ENCODE measurements around the gene ATP2A1.

The ATP2A1 gene

GRCh38 chr16:28873543-28874201 is 4.6 kb upstream of the ATP2A1 start:
- Histone ChIP-seq H3K9me3 (replicated peaks; ENCODE audit: insufficient read depth, low read length) (no peaks in the 10 kb centered on the region), H2AFZ (ENCODE audit: low read length) (no peak overlapping the region), H3F3A (ENCODE audit: insufficient read depth, low read length) (no peaks in the 10 kb centered on the region), H3K27me3 (replicated peaks; ENCODE audit: insufficient read depth, low read length) (no peaks in the 10 kb centered on the region), H3K9ac (ENCODE audit: low read length) (no peak overlapping the region), H3K9me2 (replicated peaks; ENCODE audit: insufficient read depth, low read length) (no peaks in the 10 kb centered on the region), H4K20me1 (ENCODE audit: insufficient read depth, low read length) (no peaks in the 10 kb centered on the region), H3K4me3 (ENCODE audit: low read length) (no peak overlapping the region), H3K4me1 (ENCODE audit: low read length) (no peaks in the 10 kb centered on the region), H3K4me2 (ENCODE audit: low read depth, low read length) (no peak overlapping the region), H3K36me3 (replicated peaks; ENCODE audit: insufficient read depth, low read length) (no peaks in the 10 kb centered on the region), H3K27ac (ENCODE audit: low read length) (no peak overlapping the region), H3K79me2 (ENCODE audit: low read length) (no peaks in the 10 kb centered on the region; the same call in 1 of the 2 replicates)
- DNase-seq = peak; percentile 21
- TF ChIP-seq EZH2phosphoT487 (IDR thresholded peaks at IDR 0.05; ENCODE audit: low read length) (no peak), CTCF (IDR thresholded peaks at IDR 0.05; ENCODE audit: low read length) (peak; percentile 71)

DNA sequence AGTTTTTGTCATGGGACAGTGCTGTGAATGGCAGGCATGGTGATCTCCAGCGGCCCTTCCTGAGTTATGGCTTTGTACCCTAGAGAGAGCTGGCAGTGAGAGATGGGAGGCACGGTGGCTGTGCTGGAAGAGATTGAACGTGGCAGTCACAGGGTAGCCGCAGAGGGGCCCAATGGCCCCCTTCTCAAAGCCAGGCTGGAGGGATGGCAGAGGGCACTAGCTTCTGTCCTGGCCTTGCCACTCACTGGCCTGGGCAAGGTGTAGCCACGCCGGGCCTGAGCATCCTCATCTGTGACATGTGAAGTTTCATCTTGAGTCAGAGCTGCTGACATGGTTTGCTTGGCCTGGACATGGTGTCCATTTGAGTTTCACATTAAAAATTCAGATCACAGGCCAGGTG is 3.9 kb upstream of the ATP2A1 start:
- Histone ChIP-seq H3K4me1 (ENCODE audit: low read length) (no peaks in the 10 kb centered on the region), H3F3A (ENCODE audit: insufficient read depth, low read length) (no peaks in the 10 kb centered on the region), H3K79me2 (ENCODE audit: low read length) (no peaks in the 10 kb centered on the region), H2AFZ (ENCODE audit: low read length) (no peak overlapping the region), H3K36me3 (replicated peaks; ENCODE audit: insufficient read depth, low read length) (no peaks in the 10 kb centered on the region), H3K9me2 (replicated peaks; ENCODE audit: insufficient read depth, low read length) (no peaks in the 10 kb centered on the region), H3K27ac (ENCODE audit: low read length) (no peak overlapping the region), H3K9me3 (replicated peaks; ENCODE audit: insufficient read depth, low read length) (no peaks in the 10 kb centered on the region), H3K27me3 (replicated peaks; ENCODE audit: insufficient read depth, low read length) (no peaks in the 10 kb centered on the region), H3K4me2 (ENCODE audit: low read depth, low read length) (no peak overlapping the region), H4K20me1 (ENCODE audit: insufficient read depth, low read length) (no peaks in the 10 kb centered on the region), H3K4me3 (ENCODE audit: low read length) (no peak overlapping the region), H3K9ac (ENCODE audit: low read length) (no peak overlapping the region)
- DNase-seq = no peak
- TF ChIP-seq EZH2 (optimal IDR thresholded peaks at IDR 0.05; ENCODE audit: low read depth, low read length) = no peak
- TF ChIP-seq CTCF (IDR thresholded peaks at IDR 0.05; ENCODE audit: low read length) = no peak
- no peak for TF ChIP-seq EZH2phosphoT487 (IDR thresholded peaks at IDR 0.05; ENCODE audit: low read length)

GRCh38 chr16:28875134-28876018 is 2.9 kb upstream of the ATP2A1 start:
- Histone ChIP-seq H3K9ac (ENCODE audit: low read length) (no peak overlapping the region), H3K9me2 (replicated peaks; ENCODE audit: insufficient read depth, low read length) (no peaks in the 10 kb centered on the region), H3F3A (ENCODE audit: insufficient read depth, low read length) (no peaks in the 10 kb centered on the region), H3K9me3 (replicated peaks; ENCODE audit: insufficient read depth, low read length) (no peaks in the 10 kb centered on the region), H3K36me3 (replicated peaks; ENCODE audit: insufficient read depth, low read length) (no peaks in the 10 kb centered on the region), H2AFZ (ENCODE audit: low read length) (no peak overlapping the region), H3K4me2 (ENCODE audit: low read depth, low read length) (no peak overlapping the region), H3K79me2 (ENCODE audit: low read length) (no peaks in the 10 kb centered on the region), H3K4me3 (ENCODE audit: low read length) (no peak overlapping the region), H3K4me1 (ENCODE audit: low read length) (peaks cover 4% of the 10 kb centered on the region; the same call in 1 of the 2 replicates), H4K20me1 (ENCODE audit: insufficient read depth, low read length) (no peaks in the 10 kb centered on the region), H3K27ac (ENCODE audit: low read length) (no peak overlapping the region), H3K27me3 (replicated peaks; ENCODE audit: insufficient read depth, low read length) (no peaks in the 10 kb centered on the region)
- TF ChIP-seq EZH2phosphoT487 (IDR thresholded peaks at IDR 0.05; ENCODE audit: low read length) = no peak
- DNase-seq = no peak

Measured in MM.1S (cell line).